ENCODE results near the gene RBM47. TPM values are rescaled to one million over a fixed set of nuclear protein-coding genes. Genes with fewer than 3 reads are reported as not detected.
"Not testable (repeated sequence)": the region's sequence is repeated elsewhere in the genome, so short reads cannot be mapped to it uniquely, and the experiment has no call there.

RBM47 gene
- polyA plus RNA-seq, 3 donors, result 79.5 to 101 (median 92.8) TPM

DNA sequence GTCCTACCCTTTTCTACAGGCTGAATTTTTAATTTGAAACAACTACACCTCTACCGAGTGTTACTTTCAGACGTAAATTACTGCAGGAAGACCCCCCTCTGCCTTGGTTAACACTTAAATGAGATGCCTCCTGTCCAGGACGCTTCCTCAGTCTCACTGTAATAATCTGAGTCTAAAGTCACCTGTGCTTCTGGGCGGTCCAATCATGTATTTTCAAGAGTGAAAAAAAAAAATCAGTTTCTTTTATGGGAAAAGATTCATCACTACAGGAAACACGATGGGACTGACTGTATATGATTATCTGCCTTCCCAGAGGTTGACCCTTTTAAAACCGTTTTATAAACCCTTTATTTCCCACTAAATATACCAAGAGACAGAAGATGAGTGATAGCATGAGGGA, 776 bp downstream of the RBM47 start:
- DNase-seq, result no peak
- Histone ChIP-seq H3K9ac (ENCODE audit: insufficient read depth, low read length, poor library complexity, severe bottlenecking) (peak overlapping the region; percentile 95), H3K27ac (ENCODE audit: low read depth in 1 of 2, low read length in 2 of 2) (peak overlapping the region; percentile 97 to 100), H3K27me3 (ENCODE audit: control insufficient read depth in 2 of 2, insufficient read depth in 2 of 2, low read length in 2 of 2) (no peaks in the 10 kb centered on the region), H3K36me3 (replicated peaks in 1 of 2; ENCODE audit: control insufficient read depth in 1 of 2, insufficient read depth in 2 of 2, low read length in 2 of 2) (peaks cover 11 to 19% of the 10 kb centered on the region in 2 donors), H3K4me2 (replicated peaks; ENCODE audit: extremely low read depth, low read length, poor library complexity, severe bottlenecking) (peak overlapping the region; percentile 92), H2AFZ (ENCODE audit: insufficient read depth, low read depth, low read length, poor library complexity, severe bottlenecking) (no peak overlapping the region), H3K4me3 (replicated peaks in 1 of 3; ENCODE audit: low read depth in 2 of 3, low read length in 3 of 3) (peak overlapping the region; percentile 91 to 99 (median 97)), H3K79me2 (ENCODE audit: insufficient read depth, low read length) (peaks cover 68% of the 10 kb centered on the region), H4K20me1 (ENCODE audit: insufficient read depth, low read length) (peaks cover 37% of the 10 kb centered on the region), H3K9me3 (replicated peaks in 1 of 2; ENCODE audit: control insufficient read depth in 1 of 2, insufficient read depth in 1 of 2, low read length in 2 of 2) (no peaks in the 10 kb centered on the region), H3K4me1 (ENCODE audit: control insufficient read depth in 1 of 2, insufficient read depth in 2 of 2, low read length in 2 of 2) (peaks cover 59 to 78% of the 10 kb centered on the region in 2 donors)
- no peaks in the 10 kb centered on the region for H3K9me3 Mint-ChIP-seq
- H3K4me3 Mint-ChIP-seq, result peak overlapping the region; percentile 98 to 100
- intact Hi-C loops (cut with micrococcal nuclease), result loop anchor here (5.0 to 10.0 kb wide), 4 partner anchors 54 to 574 kb away; partner anchors contain the start of gene N4BP2 (in 1 of the 2)
- H3K27ac Mint-ChIP-seq, result peak overlapping the region; percentile 99 to 100 (median 99)
- peaks cover 65% of the 10 kb centered on the region for H3K4me1 Mint-ChIP-seq
- TF ChIP-seq, protein P1, sequence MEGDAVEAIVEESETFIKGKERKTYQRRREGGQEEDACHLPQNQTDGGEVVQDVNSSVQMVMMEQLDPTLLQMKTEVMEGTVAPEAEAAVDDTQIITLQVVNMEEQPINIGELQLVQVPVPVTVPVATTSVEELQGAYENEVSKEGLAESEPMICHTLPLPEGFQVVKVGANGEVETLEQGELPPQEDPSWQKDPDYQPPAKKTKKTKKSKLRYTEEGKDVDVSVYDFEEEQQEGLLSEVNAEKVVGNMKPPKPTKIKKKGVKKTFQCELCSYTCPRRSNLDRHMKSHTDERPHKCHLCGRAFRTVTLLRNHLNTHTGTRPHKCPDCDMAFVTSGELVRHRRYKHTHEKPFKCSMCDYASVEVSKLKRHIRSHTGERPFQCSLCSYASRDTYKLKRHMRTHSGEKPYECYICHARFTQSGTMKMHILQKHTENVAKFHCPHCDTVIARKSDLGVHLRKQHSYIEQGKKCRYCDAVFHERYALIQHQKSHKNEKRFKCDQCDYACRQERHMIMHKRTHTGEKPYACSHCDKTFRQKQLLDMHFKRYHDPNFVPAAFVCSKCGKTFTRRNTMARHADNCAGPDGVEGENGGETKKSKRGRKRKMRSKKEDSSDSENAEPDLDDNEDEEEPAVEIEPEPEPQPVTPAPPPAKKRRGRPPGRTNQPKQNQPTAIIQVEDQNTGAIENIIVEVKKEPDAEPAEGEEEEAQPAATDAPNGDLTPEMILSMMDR (IDR thresholded peaks at IDR 0.05), result no peak
- WGBS (ENCODE audit: insufficient coverage), result 50% methylated on average over 2 of the region's 6 CpGs
- H3K27me3 Mint-ChIP-seq (ENCODE audit: low read depth in 3 of 3), result peaks cover 0 to 3% (median 0%) of the 10 kb centered on the region in 3 donors
- H3K36me3 Mint-ChIP-seq, result peaks cover 38 to 42% of the 10 kb centered on the region in 2 donors

DNA sequence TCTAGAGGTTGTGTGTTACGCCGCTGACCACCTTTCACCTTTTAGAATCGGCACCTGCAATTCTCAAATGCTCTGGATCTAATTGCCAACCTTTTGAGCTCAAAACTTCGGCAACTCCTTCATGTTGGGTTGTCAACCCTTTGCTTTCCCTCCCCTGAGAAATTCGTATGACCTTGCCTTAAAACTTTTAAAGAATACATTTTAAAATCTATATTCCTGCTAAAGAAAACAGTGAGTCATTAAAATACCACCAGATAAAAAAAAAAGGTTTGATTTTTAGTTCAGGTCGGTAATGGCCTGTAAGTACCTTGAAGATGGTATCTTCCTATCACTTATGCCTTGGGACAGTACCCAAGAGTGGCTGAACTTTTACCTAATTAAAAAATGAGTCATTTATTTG, 1.3 kb downstream of the RBM47 start:
- H3K36me3 ChIP-seq (replicated peaks in 1 of 2; ENCODE audit: control insufficient read depth in 1 of 2, insufficient read depth in 2 of 2, low read length in 2 of 2), result peaks cover 11 to 19% of the 10 kb centered on the region in 2 donors
- intact Hi-C loops (cut with micrococcal nuclease), result loop anchor here (5.0 to 10.0 kb wide), 4 partner anchors 54 to 574 kb away; partner anchors contain the start of gene N4BP2 (in 1 of the 2)
- H4K20me1 ChIP-seq (ENCODE audit: insufficient read depth, low read length), result peaks cover 38% of the 10 kb centered on the region
- peak overlapping the region; percentile 92 for H3K4me2 ChIP-seq (replicated peaks; ENCODE audit: extremely low read depth, low read length, poor library complexity, severe bottlenecking)
- peak overlapping the region in 1 of 2 donors; percentile 97 for H3K27ac ChIP-seq (ENCODE audit: low read depth in 1 of 2, low read length in 2 of 2)
- H3K4me1 Mint-ChIP-seq, result peaks cover 70% of the 10 kb centered on the region
- H3K4me3 Mint-ChIP-seq, result peak overlapping the region; percentile 98 to 100
- WGBS (ENCODE audit: insufficient coverage), result 90% methylated on average over 2 of the region's 6 CpGs
- H3K9ac ChIP-seq (ENCODE audit: insufficient read depth, low read length, poor library complexity, severe bottlenecking), result peak overlapping the region; percentile 28
- H3K9me3 ChIP-seq (replicated peaks in 1 of 2; ENCODE audit: control insufficient read depth in 1 of 2, insufficient read depth in 1 of 2, low read length in 2 of 2); H2AFZ ChIP-seq (ENCODE audit: insufficient read depth, low read depth, low read length, poor library complexity, severe bottlenecking); DNase-seq; H3K9me3 Mint-ChIP-seq; H3K27me3 ChIP-seq (ENCODE audit: control insufficient read depth in 2 of 2, insufficient read depth in 2 of 2, low read length in 2 of 2); H3K27me3 Mint-ChIP-seq (ENCODE audit: low read depth in 3 of 3): not testable (repeated sequence)
- H3K4me1 ChIP-seq (ENCODE audit: control insufficient read depth in 1 of 2, insufficient read depth in 2 of 2, low read length in 2 of 2), result peaks cover 64 to 83% of the 10 kb centered on the region in 2 donors
- H3K79me2 ChIP-seq (ENCODE audit: insufficient read depth, low read length), result peaks cover 73% of the 10 kb centered on the region
- H3K4me3 ChIP-seq (replicated peaks in 1 of 3; ENCODE audit: low read depth in 2 of 3, low read length in 3 of 3), result peak overlapping the region; percentile 22 to 99 (median 97)
- peaks cover 40 to 47% of the 10 kb centered on the region in 2 donors for H3K36me3 Mint-ChIP-seq
- H3K27ac Mint-ChIP-seq, result peak overlapping the region; percentile 99 to 100 (median 99)

Data from CD14-positive monocyte (primary cell).